ENCODE results near the gene DOK6. TPM values are rescaled to one million over a fixed set of nuclear protein-coding genes. Genes with fewer than 3 reads are reported as not detected.
"Not testable (repeated sequence)": the region's sequence is repeated elsewhere in the genome, so short reads cannot be mapped to it uniquely, and the experiment has no call there.

The DOK6 gene
- under 1 TPM in 2 of 4 donors, not detected in 2; 0.13 to 0.17 TPM for total RNA-seq

DNA sequence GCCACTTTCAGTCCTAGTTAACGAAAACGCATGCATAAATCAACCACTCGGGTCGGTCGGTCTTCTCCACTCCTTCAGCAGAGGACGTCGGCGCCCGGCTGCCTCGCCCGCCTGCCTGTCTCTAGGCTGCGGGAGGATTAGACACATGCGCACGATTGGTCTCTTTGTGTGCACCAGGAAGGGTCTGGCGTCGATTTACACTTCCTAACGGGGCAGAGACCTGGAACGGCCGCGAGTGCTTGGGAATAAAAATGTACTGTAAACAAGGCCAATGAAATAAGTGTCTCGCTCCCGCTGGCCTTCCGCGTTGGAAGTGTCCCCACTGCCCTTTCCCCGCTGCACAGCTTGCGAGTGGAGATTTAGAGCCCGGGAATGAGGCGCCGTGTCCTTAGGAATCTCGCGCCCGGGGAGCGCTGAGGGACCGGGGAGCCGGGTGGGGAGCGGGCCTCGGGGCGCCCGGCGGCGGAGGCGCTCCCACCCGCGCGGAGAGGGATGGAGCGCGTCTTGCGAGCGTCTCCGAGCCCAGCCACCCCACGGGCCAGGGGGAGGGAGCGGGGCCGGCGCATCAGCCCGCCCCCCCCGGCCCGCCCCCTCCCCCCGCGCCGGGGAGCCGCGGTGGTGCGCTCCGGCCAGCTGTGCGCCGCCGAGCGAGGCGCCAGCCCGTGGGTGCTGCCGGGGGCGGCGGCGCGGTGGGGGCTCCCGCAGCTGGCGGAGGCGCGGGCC lies at the start of gene DOK6:
Gene DOK6, plus strand, starts transcription at position 636 of the 723 bp plus-strand sequence.
- Histone ChIP-seq H3K27me3 (peaks cover 18 to 41% (median 19%) of the 10 kb centered on the region in 3 donors), H3K36me3 (no peaks in the 10 kb centered on the region), H3K27ac (peak within 1 kb of the TSS in 1 of 4 donors; percentile 18), H3K4me1 (peaks cover 0 to 4% of the 10 kb centered on the region in 2 donors), H3K4me3 (peak within 1 kb of the TSS; percentile 42 to 59 (median 52)), H3K9me3 (no peaks in the 10 kb centered on the region)
- no peak for DNase-seq
- TF ChIP-seq POLR2A (IDR thresholded peaks at IDR 0.05), result no peak
- TF ChIP-seq, protein P1, sequence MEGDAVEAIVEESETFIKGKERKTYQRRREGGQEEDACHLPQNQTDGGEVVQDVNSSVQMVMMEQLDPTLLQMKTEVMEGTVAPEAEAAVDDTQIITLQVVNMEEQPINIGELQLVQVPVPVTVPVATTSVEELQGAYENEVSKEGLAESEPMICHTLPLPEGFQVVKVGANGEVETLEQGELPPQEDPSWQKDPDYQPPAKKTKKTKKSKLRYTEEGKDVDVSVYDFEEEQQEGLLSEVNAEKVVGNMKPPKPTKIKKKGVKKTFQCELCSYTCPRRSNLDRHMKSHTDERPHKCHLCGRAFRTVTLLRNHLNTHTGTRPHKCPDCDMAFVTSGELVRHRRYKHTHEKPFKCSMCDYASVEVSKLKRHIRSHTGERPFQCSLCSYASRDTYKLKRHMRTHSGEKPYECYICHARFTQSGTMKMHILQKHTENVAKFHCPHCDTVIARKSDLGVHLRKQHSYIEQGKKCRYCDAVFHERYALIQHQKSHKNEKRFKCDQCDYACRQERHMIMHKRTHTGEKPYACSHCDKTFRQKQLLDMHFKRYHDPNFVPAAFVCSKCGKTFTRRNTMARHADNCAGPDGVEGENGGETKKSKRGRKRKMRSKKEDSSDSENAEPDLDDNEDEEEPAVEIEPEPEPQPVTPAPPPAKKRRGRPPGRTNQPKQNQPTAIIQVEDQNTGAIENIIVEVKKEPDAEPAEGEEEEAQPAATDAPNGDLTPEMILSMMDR (IDR thresholded peaks at IDR 0.05 in 4 of 5, conservative IDR thresholded peaks at IDR 0.05 in 1 of 5), result no peak
- peak in 1 of 2 donors; percentile 24 for ATAC-seq
- in situ Hi-C loops (cut with MboI; ENCODE audit: low sequenced_read_pairs in 4 of 4), result no loop called here
- intact Hi-C loops (cut with DNase I; ENCODE audit: low total_unique reads), result no loop called here

DNA sequence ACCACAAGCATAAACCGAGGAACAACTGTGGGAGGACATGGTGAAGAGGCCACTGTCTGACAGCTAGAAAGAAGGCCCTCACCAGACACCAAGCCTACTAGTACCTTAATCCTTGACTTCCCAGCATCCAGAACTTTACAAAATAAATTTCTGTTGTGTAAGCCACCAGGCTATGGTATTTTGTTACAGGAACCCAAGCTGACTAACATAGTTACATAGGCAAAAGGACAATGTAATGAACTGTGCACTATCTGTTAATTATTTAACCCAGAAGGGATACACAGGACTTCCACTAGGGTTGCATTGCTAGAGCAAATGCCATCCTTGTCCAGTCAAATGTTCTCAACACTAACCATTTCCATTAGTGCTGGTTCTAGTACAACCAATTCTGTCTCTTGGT lies 47.7 kb upstream of the DOK6 start:
- no peaks in the 10 kb centered on the region for H3K9me3 ChIP-seq
- TF ChIP-seq POLR2A (IDR thresholded peaks at IDR 0.05), result no peak
- TF ChIP-seq, protein P1 (IDR thresholded peaks at IDR 0.05 in 4 of 5, conservative IDR thresholded peaks at IDR 0.05 in 1 of 5), result no peak
- no peak overlapping the region for H3K27ac ChIP-seq
- no peaks in the 10 kb centered on the region for H3K36me3 ChIP-seq
- no peaks in the 10 kb centered on the region for H3K27me3 ChIP-seq
- intact Hi-C loops (cut with DNase I; ENCODE audit: low total_unique reads) (no loop called here), in situ Hi-C loops (cut with MboI; ENCODE audit: low sequenced_read_pairs in 4 of 4) (no loop called here)
- no peak overlapping the region for H3K4me3 ChIP-seq
- H3K4me1 ChIP-seq, result no peaks in the 10 kb centered on the region
- no peak for DNase-seq
- no peak for ATAC-seq

DNA sequence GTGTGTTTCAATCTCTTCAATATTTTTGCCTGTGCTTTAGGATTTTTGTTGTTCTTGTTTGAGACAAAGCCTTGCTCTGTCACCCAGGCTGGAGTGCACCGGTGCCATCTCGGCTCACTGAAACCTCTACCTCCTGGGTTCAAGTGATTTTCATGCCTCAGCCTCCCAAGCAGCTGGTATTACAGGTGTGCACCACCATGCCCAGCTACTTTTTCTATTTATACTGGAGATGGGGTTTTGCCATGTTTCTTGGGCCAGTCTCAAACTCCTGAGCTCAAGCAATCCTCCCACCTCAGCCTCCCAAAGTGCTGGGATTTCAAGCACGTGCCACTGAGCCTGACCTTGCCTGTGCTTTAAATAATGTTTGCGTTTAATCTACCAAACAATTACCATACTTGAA lies 43.1 kb upstream of the DOK6 start:
- Histone ChIP-seq H3K27me3 (no peaks in the 10 kb centered on the region), H3K27ac (no peak overlapping the region), H3K4me1 (no peaks in the 10 kb centered on the region), H3K36me3 (no peaks in the 10 kb centered on the region), H3K4me3 (no peak overlapping the region), H3K9me3 (no peaks in the 10 kb centered on the region)
- no peak for DNase-seq
- TF ChIP-seq, protein P1 (IDR thresholded peaks at IDR 0.05 in 4 of 5, conservative IDR thresholded peaks at IDR 0.05 in 1 of 5), result no peak
- TF ChIP-seq POLR2A (IDR thresholded peaks at IDR 0.05), result no peak
- ATAC-seq, result no peak
- intact Hi-C loops (cut with DNase I; ENCODE audit: low total_unique reads) (no loop called here), in situ Hi-C loops (cut with MboI; ENCODE audit: low sequenced_read_pairs in 4 of 4) (no loop called here)

DNA sequence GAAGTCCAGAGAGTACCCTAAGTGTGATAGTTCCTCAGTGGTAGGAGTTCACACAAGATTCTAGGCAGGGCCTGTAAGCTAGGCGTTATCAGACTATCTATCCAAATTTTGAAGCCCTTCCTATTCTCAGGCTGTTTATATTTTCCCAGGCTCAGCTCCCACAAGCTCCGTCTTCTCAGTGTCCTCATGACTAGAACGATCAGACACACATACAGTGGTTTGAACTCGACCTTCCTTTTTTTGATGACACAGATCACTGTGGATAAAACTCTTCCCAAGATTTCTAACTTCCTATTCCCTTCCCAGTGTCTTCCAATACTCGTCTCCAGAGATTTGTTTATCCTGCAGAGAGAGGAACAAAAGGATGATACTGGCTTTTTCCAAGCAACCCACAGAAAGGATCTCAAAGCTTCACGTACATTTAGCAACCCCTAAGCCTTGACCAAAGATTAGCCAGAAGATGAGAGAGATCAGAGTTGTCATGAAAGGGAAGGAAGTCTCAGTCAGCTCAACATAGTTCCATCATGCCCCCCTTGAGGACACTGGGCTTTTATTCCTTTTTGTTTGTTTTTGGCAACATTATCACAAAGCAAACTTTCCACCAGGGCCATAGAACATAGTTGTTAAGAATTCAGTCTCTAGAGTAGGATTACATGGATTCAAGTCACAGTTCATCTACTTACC lies 42.3 kb upstream of the DOK6 start:
- no peak for TF ChIP-seq POLR2A (IDR thresholded peaks at IDR 0.05)
- TF ChIP-seq, protein P1 (IDR thresholded peaks at IDR 0.05 in 4 of 5, conservative IDR thresholded peaks at IDR 0.05 in 1 of 5), result no peak
- Histone ChIP-seq H3K27ac (no peak overlapping the region), H3K9me3 (no peaks in the 10 kb centered on the region), H3K4me1 (no peaks in the 10 kb centered on the region), H3K4me3 (no peak overlapping the region), H3K36me3 (no peaks in the 10 kb centered on the region), H3K27me3 (no peaks in the 10 kb centered on the region)
- DNase-seq (no peak), ATAC-seq (no peak)
- in situ Hi-C loops (cut with MboI; ENCODE audit: low sequenced_read_pairs in 4 of 4), result no loop called here
- intact Hi-C loops (cut with DNase I; ENCODE audit: low total_unique reads), result no loop called here

DNA sequence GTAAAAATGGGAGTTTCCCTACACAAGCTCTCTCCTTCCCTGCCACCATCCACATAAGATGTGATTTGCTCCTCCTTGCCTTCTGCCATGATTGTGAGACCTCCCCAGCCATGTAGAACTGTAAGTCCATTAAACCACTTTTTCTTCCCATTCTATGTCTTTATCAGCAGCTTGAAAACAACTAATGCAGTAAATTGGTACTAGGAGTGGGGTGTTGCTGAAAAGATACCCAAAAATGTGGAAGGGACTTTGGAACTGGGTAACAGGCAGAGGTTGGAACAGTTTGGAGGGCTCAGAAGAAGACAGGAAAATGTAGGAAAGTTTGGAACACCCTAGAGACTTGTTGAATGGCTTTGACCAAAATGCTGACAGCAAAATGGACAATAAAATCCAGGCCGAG lies 40.9 kb upstream of the DOK6 start:
- ATAC-seq; H3K4me3 ChIP-seq; H3K27ac ChIP-seq; DNase-seq; H3K4me1 ChIP-seq; H3K36me3 ChIP-seq; H3K27me3 ChIP-seq; in situ Hi-C loops (cut with MboI; ENCODE audit: low sequenced_read_pairs in 4 of 4); H3K9me3 ChIP-seq; intact Hi-C loops (cut with DNase I; ENCODE audit: low total_unique reads): not testable (repeated sequence)
